Stimulated activated naive CD8-positive, alpha-beta T cell treated with anti-CD3 and anti-CD28 coated beads, Interleukin-15, Interleukin-2, amounts not matched to agents 100 ng/mL and 50 ng/mL, for 24 hours (primary cell): ENCODE data around the gene MMP8.

Source experiments
- H3K27ac Mint-ChIP-seq: one replicate; pipeline ENCODE4 v1.8.0; 2021; ENCODE audit warnings: mild to moderate bottlenecking, mixed read lengths
- H3K27me3 Mint-ChIP-seq: one replicate; pipeline ENCODE4 v1.8.0; 2021; ENCODE audit warnings: mixed read lengths
- H3K36me3 Mint-ChIP-seq: one replicate; pipeline ENCODE4 v1.8.0; 2021; ENCODE audit warnings: low read depth, mixed read lengths
- H3K4me1 Mint-ChIP-seq: one replicate; pipeline ENCODE4 v1.8.0; 2021; ENCODE audit warnings: low read depth, mixed read lengths
- H3K4me3 Mint-ChIP-seq: one replicate; pipeline ENCODE4 v1.8.0; 2021; ENCODE audit warnings: mild to moderate bottlenecking, mixed read lengths
- H3K9me3 Mint-ChIP-seq: one replicate; pipeline ENCODE4 v1.8.0; 2021; ENCODE audit warnings: mixed read lengths

Gene MMP8

GRCh38 chr11:102704841-102705240 is 19.9 kb downstream of the MMP8 start:
- Mint-ChIP-seq H3K36me3 (no peaks in the 10 kb centered on the region), H3K4me3 (no peak overlapping the region)

GRCh38 chr11:102703826-102704493 is 20.8 kb downstream of the MMP8 start:
- no peak overlapping the region for H3K27ac Mint-ChIP-seq
- no peak overlapping the region for H3K4me3 Mint-ChIP-seq
- H3K9me3 Mint-ChIP-seq = no peaks in the 10 kb centered on the region
- no peaks in the 10 kb centered on the region for H3K4me1 Mint-ChIP-seq
- H3K27me3 Mint-ChIP-seq = peaks cover 7% of the 10 kb centered on the region
- H3K36me3 Mint-ChIP-seq = no peaks in the 10 kb centered on the region

More at GRCh38 chr11:102704841-102705240, 19.9 kb downstream of the MMP8 start:
- no peaks in the 10 kb centered on the region for H3K4me1 Mint-ChIP-seq
- peaks cover 13% of the 10 kb centered on the region for H3K27me3 Mint-ChIP-seq
- H3K27ac Mint-ChIP-seq = no peak overlapping the region
- H3K9me3 Mint-ChIP-seq = no peaks in the 10 kb centered on the region

- no peak overlapping the region for H3K27ac Mint-ChIP-seq
- H3K4me1 Mint-ChIP-seq = no peaks in the 10 kb centered on the region
- H3K27me3 Mint-ChIP-seq = peaks cover 25% of the 10 kb centered on the region
- no peaks in the 10 kb centered on the region for H3K9me3 Mint-ChIP-seq
- no peaks in the 10 kb centered on the region for H3K36me3 Mint-ChIP-seq
- no peak overlapping the region for H3K4me3 Mint-ChIP-seq
Measured at GRCh38 chr11:102695201-102695600, 29.6 kb downstream of the MMP8 start.

GRCh38 chr11:102685754-102686153 is 39.0 kb downstream of the MMP8 start:
- Mint-ChIP-seq H3K4me1 (no peaks in the 10 kb centered on the region), H3K27ac (no peak overlapping the region), H3K36me3 (no peaks in the 10 kb centered on the region), H3K9me3 (no peaks in the 10 kb centered on the region), H3K4me3 (no peak overlapping the region), H3K27me3 (peaks cover 9% of the 10 kb centered on the region)

GRCh38 chr11:102685338-102685737 is 39.4 kb downstream of the MMP8 start:
- H3K27ac Mint-ChIP-seq = no peak overlapping the region
- H3K9me3 Mint-ChIP-seq = no peaks in the 10 kb centered on the region
- H3K27me3 Mint-ChIP-seq = peaks cover 8% of the 10 kb centered on the region
- H3K4me1 Mint-ChIP-seq = no peaks in the 10 kb centered on the region
- no peak overlapping the region for H3K4me3 Mint-ChIP-seq
- no peaks in the 10 kb centered on the region for H3K36me3 Mint-ChIP-seq

GRCh38 chr11:102683277-102683676 is 41.5 kb downstream of the MMP8 start:
- Mint-ChIP-seq H3K4me3 (no peak overlapping the region), H3K9me3 (no peaks in the 10 kb centered on the region), H3K27me3 (peaks cover 12% of the 10 kb centered on the region), H3K27ac (no peak overlapping the region), H3K36me3 (no peaks in the 10 kb centered on the region), H3K4me1 (no peaks in the 10 kb centered on the region)

- Mint-ChIP-seq H3K27me3 (peaks cover 12% of the 10 kb centered on the region), H3K9me3 (no peaks in the 10 kb centered on the region), H3K36me3 (no peaks in the 10 kb centered on the region), H3K4me3 (no peak overlapping the region), H3K27ac (no peak overlapping the region), H3K4me1 (no peaks in the 10 kb centered on the region)
Measured at GRCh38 chr11:102680945-102681344, 43.8 kb downstream of the MMP8 start.

- Mint-ChIP-seq H3K4me1 (no peaks in the 10 kb centered on the region), H3K27ac (no peak overlapping the region), H3K4me3 (no peak overlapping the region), H3K9me3 (no peaks in the 10 kb centered on the region), H3K27me3 (peaks cover 14% of the 10 kb centered on the region), H3K36me3 (no peaks in the 10 kb centered on the region)
Measured at GRCh38 chr11:102678022-102678421, 46.7 kb downstream of the MMP8 start.

- Mint-ChIP-seq H3K9me3 (no peaks in the 10 kb centered on the region), H3K27ac (no peak overlapping the region), H3K27me3 (peaks cover 8% of the 10 kb centered on the region)
Measured at GRCh38 chr11:102676084-102676483, 48.7 kb downstream of the MMP8 start.

GRCh38 chr11:102669664-102670063 is 55.1 kb downstream of the MMP8 start:
- Mint-ChIP-seq H3K4me1 (peaks cover 4% of the 10 kb centered on the region), H3K4me3 (no peak overlapping the region), H3K27me3 (no peaks in the 10 kb centered on the region), H3K9me3 (no peaks in the 10 kb centered on the region), H3K27ac (no peak overlapping the region), H3K36me3 (no peaks in the 10 kb centered on the region)

More at GRCh38 chr11:102676084-102676483, 48.7 kb downstream of the MMP8 start:
- H3K4me1 Mint-ChIP-seq = no peaks in the 10 kb centered on the region
- H3K4me3 Mint-ChIP-seq = no peak overlapping the region
- H3K36me3 Mint-ChIP-seq = no peaks in the 10 kb centered on the region

GRCh38 chr11:102666331-102666957 is 58.3 kb downstream of the MMP8 start:
- H3K27me3 Mint-ChIP-seq = no peaks in the 10 kb centered on the region
- peaks cover 4% of the 10 kb centered on the region for H3K4me1 Mint-ChIP-seq

GRCh38 chr11:102664001-102664752 is 60.6 kb downstream of the MMP8 start:
- Mint-ChIP-seq H3K27me3 (no peaks in the 10 kb centered on the region), H3K4me1 (peaks cover 4% of the 10 kb centered on the region), H3K36me3 (no peaks in the 10 kb centered on the region), H3K9me3 (no peaks in the 10 kb centered on the region), H3K27ac (no peak overlapping the region), H3K4me3 (no peak overlapping the region)

More at GRCh38 chr11:102666331-102666957, 58.3 kb downstream of the MMP8 start:
- no peak overlapping the region for H3K27ac Mint-ChIP-seq
- no peak overlapping the region for H3K4me3 Mint-ChIP-seq
- no peaks in the 10 kb centered on the region for H3K36me3 Mint-ChIP-seq
- H3K9me3 Mint-ChIP-seq = no peaks in the 10 kb centered on the region

GRCh38 chr11:102662607-102663006 is 62.1 kb downstream of the MMP8 start:
- Mint-ChIP-seq H3K36me3 (no peaks in the 10 kb centered on the region), H3K27ac (no peak overlapping the region), H3K9me3 (no peaks in the 10 kb centered on the region), H3K4me3 (no peak overlapping the region), H3K4me1 (peaks cover 4% of the 10 kb centered on the region), H3K27me3 (no peaks in the 10 kb centered on the region)
